ENCODE results near the gene B9D2.

B9D2 gene

GRCh38 chr19:41367848-41368301, 3.9 kb upstream of the B9D2 start:
- ChIA-PET CTCF (interaction anchor here (0.6 to 5.9 kb wide), 5 partner anchors 10 to 39 kb away, joined by 3 to 56 read pairs (median 5); partner anchors contain the start of genes TGFB1 and TMEM91), POLR2A (interaction anchor here (0.9 to 1.6 kb wide), 2 partner anchors 14 to 16 kb away, joined by 3 to 5 read pairs; partner anchors contain the start of gene TGFB1)
- Histone ChIP-seq H3K4me3 (ENCODE audit: control insufficient read depth in 1 of 7, extremely low read depth in 1 of 7, insufficient read depth in 4 of 7, low read depth in 2 of 7, low read length in 6 of 7) (peak overlapping the region in 3 of 7 experiments; percentile 13 to 47 (median 44)), H3K9me3 (ENCODE audit: control extremely low read depth in 1 of 5, control insufficient read depth in 4 of 5, insufficient read depth in 2 of 5, low read depth in 1 of 5, low read length in 4 of 5) (no peaks in the 10 kb centered on the region), H3K27ac (ENCODE audit: insufficient read depth in 1 of 2, low read depth in 1 of 2, low read length in 2 of 2, poor library complexity in 1 of 2, severe bottlenecking in 2 of 2) (peak overlapping the region; percentile 61 to 88), H3K27me3 (replicated peaks in 2 of 5; ENCODE audit: control insufficient read depth in 4 of 5, insufficient read depth in 5 of 5, low read length in 4 of 5) (no peaks in the 10 kb centered on the region), H3K36me3 (ENCODE audit: control insufficient read depth in 4 of 4, insufficient read depth in 4 of 4, low read length in 3 of 4) (peaks cover 0 to under 1% (median 0%) of the 10 kb centered on the region in 4 experiments), H3K4me1 (ENCODE audit: control extremely low read depth in 1 of 4, control insufficient read depth in 4 of 4, insufficient read depth in 4 of 4, low read length in 3 of 4) (peaks cover 8 to 54% (median 46%) of the 10 kb centered on the region in 4 experiments)
- DNase-seq = peak; percentile 81 to 93 (median 89)
- 2% methylated on average over 6 of the region's 6 CpGs for WGBS (ENCODE audit: insufficient coverage)

- peaks cover 0 to 2% (median under 1%) of the 10 kb centered on the region in 4 experiments for H3K36me3 ChIP-seq (ENCODE audit: control insufficient read depth in 4 of 4, insufficient read depth in 4 of 4, low read length in 3 of 4)
- H3K27me3 ChIP-seq (replicated peaks in 2 of 5; ENCODE audit: control insufficient read depth in 4 of 5, insufficient read depth in 5 of 5, low read length in 4 of 5) = no peaks in the 10 kb centered on the region
- ChIA-PET POLR2A (no interaction called here), CTCF (interaction anchor here (0.7 to 5.9 kb wide), 6 partner anchors 11 to 446 kb away, joined by 3 to 56 read pairs (median 4); partner anchors contain the start of genes TGFB1 and TMEM91)
- H3K4me1 ChIP-seq (ENCODE audit: control extremely low read depth in 1 of 4, control insufficient read depth in 4 of 4, insufficient read depth in 4 of 4, low read length in 3 of 4) = peaks cover 8 to 58% (median 46%) of the 10 kb centered on the region in 4 experiments
- no peak overlapping the region for H3K4me3 ChIP-seq (ENCODE audit: control insufficient read depth in 1 of 7, extremely low read depth in 1 of 7, insufficient read depth in 4 of 7, low read depth in 2 of 7, low read length in 6 of 7)
- H3K9me3 ChIP-seq (ENCODE audit: control extremely low read depth in 1 of 5, control insufficient read depth in 4 of 5, insufficient read depth in 2 of 5, low read depth in 1 of 5, low read length in 4 of 5) = no peaks in the 10 kb centered on the region
- peak overlapping the region in 1 of 2 experiments; percentile 88 for H3K27ac ChIP-seq (ENCODE audit: insufficient read depth in 1 of 2, low read depth in 1 of 2, low read length in 2 of 2, poor library complexity in 1 of 2, severe bottlenecking in 2 of 2)
- WGBS (ENCODE audit: insufficient coverage) = 100% methylated on average over 1 of the region's 1 CpG
- peak; percentile 34 to 63 (median 54) for DNase-seq
These were observed 2.1 kb upstream of the B9D2 start for GRCh38 chr19:41366089-41366488.

- H3K36me3 ChIP-seq (ENCODE audit: control insufficient read depth in 4 of 4, insufficient read depth in 4 of 4, low read length in 3 of 4) = peaks cover 0 to 9% (median 4%) of the 10 kb centered on the region in 4 experiments
- H3K4me1 ChIP-seq (ENCODE audit: control extremely low read depth in 1 of 4, control insufficient read depth in 4 of 4, insufficient read depth in 4 of 4, low read length in 3 of 4) = peaks cover 8 to 58% (median 46%) of the 10 kb centered on the region in 4 experiments
- H3K9me3 ChIP-seq (ENCODE audit: control extremely low read depth in 1 of 5, control insufficient read depth in 4 of 5, insufficient read depth in 2 of 5, low read depth in 1 of 5, low read length in 4 of 5) = no peaks in the 10 kb centered on the region
- ChIA-PET POLR2A (interaction anchor here (0.8 to 2.2 kb wide), 2 partner anchors 11 to 43 kb away, joined by 6 to 31 read pairs; partner anchors contain the start of gene TGFB1), CTCF (interaction anchor here (1.0 to 5.9 kb wide), 7 partner anchors 8 to 229 kb away, joined by 3 to 56 read pairs (median 4); partner anchors contain the start of genes TGFB1 and TMEM91)
- DNase-seq = peak in 2 of 3 donors; percentile 71 to 80
- no peaks in the 10 kb centered on the region for H3K27me3 ChIP-seq (replicated peaks in 2 of 5; ENCODE audit: control insufficient read depth in 4 of 5, insufficient read depth in 5 of 5, low read length in 4 of 5)
- WGBS (ENCODE audit: insufficient coverage) = 67% methylated on average over 3 of the region's 14 CpGs
- peak overlapping the region; percentile 68 to 93 (median 88) for H3K4me3 ChIP-seq (ENCODE audit: control insufficient read depth in 1 of 7, extremely low read depth in 1 of 7, insufficient read depth in 4 of 7, low read depth in 2 of 7, low read length in 6 of 7)
- H3K27ac ChIP-seq (ENCODE audit: insufficient read depth in 1 of 2, low read depth in 1 of 2, low read length in 2 of 2, poor library complexity in 1 of 2, severe bottlenecking in 2 of 2) = peak overlapping the region; percentile 100
These were observed 809 bp upstream of the B9D2 start for GRCh38 chr19:41364524-41365391.

- WGBS (ENCODE audit: insufficient coverage) = 54% methylated on average over 6 of the region's 6 CpGs
- peaks cover 0 to 10% (median 4%) of the 10 kb centered on the region in 4 experiments for H3K36me3 ChIP-seq (ENCODE audit: control insufficient read depth in 4 of 4, insufficient read depth in 4 of 4, low read length in 3 of 4)
- no peaks in the 10 kb centered on the region for H3K27me3 ChIP-seq (replicated peaks in 2 of 5; ENCODE audit: control insufficient read depth in 4 of 5, insufficient read depth in 5 of 5, low read length in 4 of 5)
- POLR2A ChIA-PET = interaction anchor here (0.9 to 2.2 kb wide), 3 partner anchors 10 to 40 kb away, joined by 4 to 31 read pairs (median 4); partner anchors contain the start of gene TGFB1
- H3K27ac ChIP-seq (ENCODE audit: insufficient read depth in 1 of 2, low read depth in 1 of 2, low read length in 2 of 2, poor library complexity in 1 of 2, severe bottlenecking in 2 of 2) = peak overlapping the region; percentile 100
- no peak for DNase-seq
- peak overlapping the region; percentile 68 to 93 (median 88) for H3K4me3 ChIP-seq (ENCODE audit: control insufficient read depth in 1 of 7, extremely low read depth in 1 of 7, insufficient read depth in 4 of 7, low read depth in 2 of 7, low read length in 6 of 7)
- peaks cover 8 to 51% (median 42%) of the 10 kb centered on the region in 4 experiments for H3K4me1 ChIP-seq (ENCODE audit: control extremely low read depth in 1 of 4, control insufficient read depth in 4 of 4, insufficient read depth in 4 of 4, low read length in 3 of 4)
- CTCF ChIA-PET = interaction anchor here (0.9 to 5.9 kb wide), 7 partner anchors 9 to 727 kb away, joined by 3 to 56 read pairs (median 3); partner anchors contain the start of gene TGFB1
- no peaks in the 10 kb centered on the region for H3K9me3 ChIP-seq (ENCODE audit: control extremely low read depth in 1 of 5, control insufficient read depth in 4 of 5, insufficient read depth in 2 of 5, low read depth in 1 of 5, low read length in 4 of 5)
These were observed 587 bp downstream of the B9D2 start for GRCh38 chr19:41363371-41363752.

- 100% methylated on average over 4 of the region's 10 CpGs for WGBS (ENCODE audit: insufficient coverage)
- H3K4me1 ChIP-seq (ENCODE audit: control extremely low read depth in 1 of 4, control insufficient read depth in 4 of 4, insufficient read depth in 4 of 4, low read length in 3 of 4) = peaks cover 9 to 50% (median 43%) of the 10 kb centered on the region in 4 experiments
- H3K27me3 ChIP-seq (replicated peaks in 2 of 5; ENCODE audit: control insufficient read depth in 4 of 5, insufficient read depth in 5 of 5, low read length in 4 of 5) = no peaks in the 10 kb centered on the region
- peak in 2 of 3 donors; percentile 24 to 38 for DNase-seq
- POLR2A ChIA-PET = no interaction called here
- peaks cover 0 to 10% (median 4%) of the 10 kb centered on the region in 4 experiments for H3K36me3 ChIP-seq (ENCODE audit: control insufficient read depth in 4 of 4, insufficient read depth in 4 of 4, low read length in 3 of 4)
- CTCF ChIA-PET = interaction anchor here (0.6 to 5.9 kb wide), 4 partner anchors 8 to 53 kb away, joined by 3 to 56 read pairs (median 4); partner anchors contain the start of gene TGFB1
- no peak overlapping the region for H3K4me3 ChIP-seq (ENCODE audit: control insufficient read depth in 1 of 7, extremely low read depth in 1 of 7, insufficient read depth in 4 of 7, low read depth in 2 of 7, low read length in 6 of 7)
- no peak overlapping the region for H3K27ac ChIP-seq (ENCODE audit: insufficient read depth in 1 of 2, low read depth in 1 of 2, low read length in 2 of 2, poor library complexity in 1 of 2, severe bottlenecking in 2 of 2)
- no peaks in the 10 kb centered on the region for H3K9me3 ChIP-seq (ENCODE audit: control extremely low read depth in 1 of 5, control insufficient read depth in 4 of 5, insufficient read depth in 2 of 5, low read depth in 1 of 5, low read length in 4 of 5)
These were observed 1.7 kb downstream of the B9D2 start for GRCh38 chr19:41362143-41362847.

- peaks cover 14 to 53% (median 51%) of the 10 kb centered on the region in 4 experiments for H3K4me1 ChIP-seq (ENCODE audit: control extremely low read depth in 1 of 4, control insufficient read depth in 4 of 4, insufficient read depth in 4 of 4, low read length in 3 of 4)
- no peak for DNase-seq
- 100% methylated on average over 1 of the region's 1 CpG for WGBS (ENCODE audit: insufficient coverage)
- H3K27ac ChIP-seq (ENCODE audit: insufficient read depth in 1 of 2, low read depth in 1 of 2, low read length in 2 of 2, poor library complexity in 1 of 2, severe bottlenecking in 2 of 2) = no peak overlapping the region
- POLR2A ChIA-PET = no interaction called here
- no peaks in the 10 kb centered on the region for H3K27me3 ChIP-seq (replicated peaks in 2 of 5; ENCODE audit: control insufficient read depth in 4 of 5, insufficient read depth in 5 of 5, low read length in 4 of 5)
- H3K9me3 ChIP-seq (ENCODE audit: control extremely low read depth in 1 of 5, control insufficient read depth in 4 of 5, insufficient read depth in 2 of 5, low read depth in 1 of 5, low read length in 4 of 5) = no peaks in the 10 kb centered on the region
- CTCF ChIA-PET = interaction anchor here (0.8 to 1.2 kb wide), 4 partner anchors 8 to 39 kb away, joined by 3 to 4 read pairs (median 3); no protein-coding TSS in a partner anchor
- peaks cover 2 to 14% (median 4%) of the 10 kb centered on the region in 4 experiments for H3K36me3 ChIP-seq (ENCODE audit: control insufficient read depth in 4 of 4, insufficient read depth in 4 of 4, low read length in 3 of 4)
- no peak overlapping the region for H3K4me3 ChIP-seq (ENCODE audit: control insufficient read depth in 1 of 7, extremely low read depth in 1 of 7, insufficient read depth in 4 of 7, low read depth in 2 of 7, low read length in 6 of 7)
These were observed 4.2 kb downstream of the B9D2 start for GRCh38 chr19:41359741-41360140.

All from common myeloid progenitor, CD34-positive (primary cell).